ENCODE results near the gene PRKRA.

PRKRA gene

DNA sequence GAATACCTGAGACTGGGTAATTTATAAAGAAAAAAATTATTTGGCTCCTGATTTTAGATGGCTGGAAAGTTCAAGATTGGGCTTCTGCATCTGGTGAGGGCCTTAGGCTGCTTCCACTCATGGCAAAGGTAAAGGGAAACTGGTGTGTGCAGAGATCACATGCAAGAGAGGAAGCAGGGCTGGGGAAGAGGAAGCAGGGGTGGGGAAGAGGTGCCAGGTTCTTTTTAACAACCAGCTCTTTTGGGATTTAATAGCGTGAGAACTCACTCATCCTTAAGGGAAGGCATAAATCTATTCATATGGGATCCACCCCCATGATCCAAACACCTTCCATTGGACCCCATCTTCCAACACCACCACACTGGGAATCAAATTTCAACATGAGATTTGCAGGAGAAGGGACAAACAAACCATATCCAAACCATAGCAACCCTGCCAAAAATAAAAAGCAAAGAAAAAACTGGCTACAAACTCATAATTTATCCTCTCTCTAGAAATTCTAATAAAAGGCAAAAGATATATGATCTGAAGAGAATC lies 30.4 kb downstream of the PRKRA start:
- H4K20me1 ChIP-seq (ENCODE audit: control insufficient read depth, insufficient read depth, low read depth, low read length), result no peaks in the 10 kb centered on the region
- TF ChIP-seq, protein P1, sequence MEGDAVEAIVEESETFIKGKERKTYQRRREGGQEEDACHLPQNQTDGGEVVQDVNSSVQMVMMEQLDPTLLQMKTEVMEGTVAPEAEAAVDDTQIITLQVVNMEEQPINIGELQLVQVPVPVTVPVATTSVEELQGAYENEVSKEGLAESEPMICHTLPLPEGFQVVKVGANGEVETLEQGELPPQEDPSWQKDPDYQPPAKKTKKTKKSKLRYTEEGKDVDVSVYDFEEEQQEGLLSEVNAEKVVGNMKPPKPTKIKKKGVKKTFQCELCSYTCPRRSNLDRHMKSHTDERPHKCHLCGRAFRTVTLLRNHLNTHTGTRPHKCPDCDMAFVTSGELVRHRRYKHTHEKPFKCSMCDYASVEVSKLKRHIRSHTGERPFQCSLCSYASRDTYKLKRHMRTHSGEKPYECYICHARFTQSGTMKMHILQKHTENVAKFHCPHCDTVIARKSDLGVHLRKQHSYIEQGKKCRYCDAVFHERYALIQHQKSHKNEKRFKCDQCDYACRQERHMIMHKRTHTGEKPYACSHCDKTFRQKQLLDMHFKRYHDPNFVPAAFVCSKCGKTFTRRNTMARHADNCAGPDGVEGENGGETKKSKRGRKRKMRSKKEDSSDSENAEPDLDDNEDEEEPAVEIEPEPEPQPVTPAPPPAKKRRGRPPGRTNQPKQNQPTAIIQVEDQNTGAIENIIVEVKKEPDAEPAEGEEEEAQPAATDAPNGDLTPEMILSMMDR (IDR thresholded peaks at IDR 0.05; ENCODE audit: low read depth, low read length, poor library complexity, severe bottlenecking), result no peak
- no peak for TF ChIP-seq EZH2phosphoT487 (IDR thresholded peaks at IDR 0.05; ENCODE audit: borderline replicate concordance, low read length)
- H3K4me3 ChIP-seq (ENCODE audit: low read length), result no peak overlapping the region
- H3K9me2 ChIP-seq (replicated peaks; ENCODE audit: control insufficient read depth, low read length), result no peaks in the 10 kb centered on the region
- H3K4me1 ChIP-seq (ENCODE audit: control insufficient read depth, low read length), result no peaks in the 10 kb centered on the region
- no peaks in the 10 kb centered on the region for H3F3A ChIP-seq (ENCODE audit: control insufficient read depth, insufficient read depth)
- no peak overlapping the region for H3K4me2 ChIP-seq (ENCODE audit: low read length)
- no peaks in the 10 kb centered on the region for H3K36me3 ChIP-seq (ENCODE audit: control insufficient read depth, low read length)
- H3K27ac ChIP-seq (ENCODE audit: low read depth, low read length), result no peak overlapping the region
- H3K9me3 ChIP-seq (ENCODE audit: control insufficient read depth, insufficient read depth, low read length), result no peaks in the 10 kb centered on the region
- H3K27me3 ChIP-seq (ENCODE audit: control insufficient read depth, low read length), result no peaks in the 10 kb centered on the region
- H3K79me2 ChIP-seq (ENCODE audit: control insufficient read depth, low read length), result no peaks in the 10 kb centered on the region

DNA sequence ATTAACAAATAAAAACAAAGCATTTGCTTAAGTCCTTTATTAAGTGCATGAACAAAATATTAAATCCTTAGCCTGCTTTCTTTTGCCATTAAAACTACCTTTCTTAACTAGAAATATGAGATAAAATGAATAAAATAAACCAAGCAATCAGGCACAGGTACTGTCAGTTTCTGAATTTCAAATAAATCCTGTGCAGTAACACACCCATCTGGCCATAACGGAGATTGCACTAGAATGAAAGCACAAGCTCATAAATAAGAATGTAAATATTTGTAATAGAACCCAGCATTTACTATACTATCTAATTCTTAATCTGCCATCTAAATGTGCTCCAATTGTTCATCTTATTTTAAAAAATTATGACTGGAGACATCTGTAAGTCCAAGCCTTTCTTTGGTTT lies 31.9 kb downstream of the PRKRA start:
- Histone ChIP-seq H3K27ac (ENCODE audit: low read depth, low read length) (no peak overlapping the region), H3K79me2 (ENCODE audit: control insufficient read depth, low read length) (peaks cover 5% of the 10 kb centered on the region)

DNA sequence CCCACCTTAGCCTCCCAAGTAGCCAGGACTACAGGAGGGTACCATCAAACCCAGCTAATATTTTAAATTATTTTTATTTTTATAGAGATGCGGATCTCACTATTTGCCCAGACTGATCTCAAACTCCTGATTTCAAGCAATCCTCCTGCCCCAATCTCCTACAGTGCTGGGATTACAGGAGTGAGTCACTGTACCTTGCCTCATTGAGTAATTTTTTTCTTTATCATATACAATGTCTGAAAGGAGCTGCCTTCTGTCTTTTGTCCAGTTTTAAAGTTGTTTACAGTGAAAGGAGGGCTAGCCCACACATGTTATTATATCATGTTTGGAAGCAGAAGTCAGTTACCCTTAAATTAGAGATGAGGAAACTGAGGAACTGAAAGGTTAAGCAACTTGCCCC lies 32.5 kb downstream of the PRKRA start:
- H3K27ac ChIP-seq (ENCODE audit: low read depth, low read length), result no peak overlapping the region
- no peak overlapping the region for H3K4me2 ChIP-seq (ENCODE audit: low read length)
- H4K20me1 ChIP-seq (ENCODE audit: control insufficient read depth, insufficient read depth, low read depth, low read length), result no peaks in the 10 kb centered on the region
- H3K4me3 ChIP-seq (ENCODE audit: low read length), result no peak overlapping the region
- no peak for TF ChIP-seq EZH2phosphoT487 (IDR thresholded peaks at IDR 0.05; ENCODE audit: borderline replicate concordance, low read length)
- TF ChIP-seq, protein P1 (IDR thresholded peaks at IDR 0.05; ENCODE audit: low read depth, low read length, poor library complexity, severe bottlenecking), result no peak
- H3K36me3 ChIP-seq (ENCODE audit: control insufficient read depth, low read length), result no peaks in the 10 kb centered on the region
- H3K79me2 ChIP-seq (ENCODE audit: control insufficient read depth, low read length), result peaks cover 5% of the 10 kb centered on the region
- no peaks in the 10 kb centered on the region for H3K9me2 ChIP-seq (replicated peaks; ENCODE audit: control insufficient read depth, low read length)
- no peaks in the 10 kb centered on the region for H3F3A ChIP-seq (ENCODE audit: control insufficient read depth, insufficient read depth)
- peaks cover 10% of the 10 kb centered on the region for H3K4me1 ChIP-seq (ENCODE audit: control insufficient read depth, low read length)
- H3K9me3 ChIP-seq (ENCODE audit: control insufficient read depth, insufficient read depth, low read length), result no peaks in the 10 kb centered on the region
- H3K27me3 ChIP-seq (ENCODE audit: control insufficient read depth, low read length), result no peaks in the 10 kb centered on the region

More for the DNA sequence above, 31.9 kb downstream of the PRKRA start:
- Histone ChIP-seq H3K9me3 (ENCODE audit: control insufficient read depth, insufficient read depth, low read length) (no peaks in the 10 kb centered on the region), H3K4me1 (ENCODE audit: control insufficient read depth, low read length) (peaks cover 10% of the 10 kb centered on the region), H3K9me2 (replicated peaks; ENCODE audit: control insufficient read depth, low read length) (no peaks in the 10 kb centered on the region), H3K4me3 (ENCODE audit: low read length) (no peak overlapping the region), H3F3A (ENCODE audit: control insufficient read depth, insufficient read depth) (no peaks in the 10 kb centered on the region), H3K4me2 (ENCODE audit: low read length) (no peak overlapping the region), H3K27me3 (ENCODE audit: control insufficient read depth, low read length) (no peaks in the 10 kb centered on the region), H4K20me1 (ENCODE audit: control insufficient read depth, insufficient read depth, low read depth, low read length) (no peaks in the 10 kb centered on the region), H3K36me3 (ENCODE audit: control insufficient read depth, low read length) (no peaks in the 10 kb centered on the region)
- no peak for TF ChIP-seq EZH2phosphoT487 (IDR thresholded peaks at IDR 0.05; ENCODE audit: borderline replicate concordance, low read length)
- TF ChIP-seq, protein P1 (IDR thresholded peaks at IDR 0.05; ENCODE audit: low read depth, low read length, poor library complexity, severe bottlenecking), result peak; percentile 44
